Liver (tissue), 9 donors: ENCODE data around the gene ZNF70. TPM values are rescaled to one million over a fixed set of nuclear protein-coding genes. Genes with fewer than 3 reads are reported as not detected.

ENCODE experiments used
- DNase-seq: peaks from one replicate; pipeline ENCODE4 v3.0.0-alpha.2; 2017; ENCODE audit warnings: low spot score
- H3K27ac ChIP-seq, 2 donors: one replicate each; pipeline ENCODE4 v1.7.0; 2013; ENCODE audit warnings: inconsistent platforms in 2 of 2, low read length in 2 of 2, control low read depth in 1 of 2, low read depth in 1 of 2, mild to moderate bottlenecking in 1 of 2
- H3K27me3 ChIP-seq, 4 donors: one replicate each; pipeline versions ENCODE4 v1.6.1 to v1.7.0; 2013; ENCODE audit warnings: low read length in 3 of 4, inconsistent platforms in 1 of 4, mild to moderate bottlenecking in 1 of 4, moderate library complexity in 1 of 4; ENCODE audit not compliant: control insufficient read depth in 4 of 4, insufficient read depth in 4 of 4
- H3K36me3 ChIP-seq, 4 donors: one replicate each; pipeline versions ENCODE4 v1.6.1 to v1.7.0; 2013; ENCODE audit warnings: low read length in 3 of 4, mild to moderate bottlenecking in 3 of 4, low read depth in 1 of 4, moderate library complexity in 1 of 4; ENCODE audit not compliant: control insufficient read depth in 4 of 4, insufficient read depth in 3 of 4
- H3K4me1 ChIP-seq, 4 donors: one replicate each; pipeline versions ENCODE4 v1.6.1 to v1.7.0; 2013; ENCODE audit warnings: low read length in 3 of 4, mild to moderate bottlenecking in 3 of 4, moderate library complexity in 1 of 4; ENCODE audit not compliant: control insufficient read depth in 4 of 4, insufficient read depth in 4 of 4
- H3K4me3 ChIP-seq, 3 donors: one replicate each; pipeline versions ENCODE4 v1.6.1 to v1.7.0; 2013; ENCODE audit warnings: low read length in 3 of 3, control low read depth in 1 of 3, low read depth in 1 of 3, mild to moderate bottlenecking in 1 of 3
- H3K9ac ChIP-seq, 2 donors: one replicate each; pipeline ENCODE4 v1.7.0; 2013; ENCODE audit warnings: low read length in 2 of 2, mild to moderate bottlenecking in 2 of 2, moderate library complexity in 2 of 2, control low read depth in 1 of 2, low read depth in 1 of 2
- H3K9me3 ChIP-seq, 4 donors: one replicate each; pipeline versions ENCODE4 v1.6.1 to v1.7.0; 2013; ENCODE audit warnings: low read length in 3 of 4; ENCODE audit not compliant: control insufficient read depth in 4 of 4
- ATF3 ChIP-seq: IDR thresholded peaks from 2 replicates; pipeline ENCODE4 v1.6.1; 2016; ENCODE audit warnings: antibody characterized with exemption
- CTCF ChIP-seq: fragments of 150-350 bp; IDR thresholded peaks from 2 replicates; pipeline ENCODE4 v1.5.1; 2017; ENCODE audit warnings: improper control_type of control experiment, low read depth, low read length; ENCODE audit not compliant: missing input control
- EGR1 ChIP-seq, 2 donors: IDR thresholded peaks; 2 replicates each; pipeline ENCODE4 v1.6.1; 2016 to 2018; ENCODE audit warnings: antibody characterized with exemption in 2 of 2, low read depth in 2 of 2
- FOXA1 ChIP-seq: IDR thresholded peaks from 2 replicates; pipeline ENCODE4 v1.6.1; 2016; ENCODE audit warnings: antibody characterized with exemption
- FOXA2 ChIP-seq: IDR thresholded peaks from 2 replicates; pipeline ENCODE4 v1.6.1; 2016; ENCODE audit warnings: antibody characterized with exemption
- GABPA ChIP-seq, 2 donors: IDR thresholded peaks in 1 of 2; conservative IDR thresholded peaks in 1 of 2; 2 replicates each; pipeline ENCODE4 v1.6.1; 2016; ENCODE audit warnings: antibody characterized with exemption in 2 of 2, mild to moderate bottlenecking in 1 of 2, moderate library complexity in 1 of 2
- HNF4A ChIP-seq, 2 donors: conservative IDR thresholded peaks; 2 replicates each; pipeline ENCODE4 v1.6.1; 2016; ENCODE audit warnings: antibody characterized with exemption in 2 of 2, mild to moderate bottlenecking in 2 of 2
- JUND ChIP-seq, 2 donors: IDR thresholded peaks; 2 replicates each; pipeline ENCODE4 v1.6.1; 2016; ENCODE audit warnings: antibody characterized with exemption in 2 of 2
- NR2F2 ChIP-seq: IDR thresholded peaks from 2 replicates; pipeline ENCODE4 v1.6.1; 2016; ENCODE audit warnings: antibody characterized with exemption
- RAD21 ChIP-seq, 2 donors: IDR thresholded peaks; 2 replicates each; pipeline ENCODE4 v1.6.1; 2016; ENCODE audit warnings: antibody characterized with exemption in 2 of 2, mild to moderate bottlenecking in 2 of 2
- REST ChIP-seq: IDR thresholded peaks from 2 replicates; pipeline ENCODE4 v1.6.1; 2016; ENCODE audit warnings: antibody characterized with exemption, mild to moderate bottlenecking
- RXRA ChIP-seq, 2 donors: IDR thresholded peaks; 2 replicates each; pipeline ENCODE4 v1.6.1; 2017 to 2018; ENCODE audit warnings: antibody characterized with exemption in 2 of 2, mild to moderate bottlenecking in 1 of 2
- SP1 ChIP-seq: IDR thresholded peaks from 2 replicates; pipeline ENCODE4 v1.6.1; 2018; ENCODE audit warnings: antibody characterized with exemption, mild to moderate bottlenecking
- TAF1 ChIP-seq: conservative IDR thresholded peaks from 2 replicates; pipeline ENCODE4 v1.6.1; 2016; ENCODE audit warnings: antibody characterized with exemption, mild to moderate bottlenecking
- YY1 ChIP-seq: IDR thresholded peaks from 2 replicates; pipeline ENCODE4 v1.6.1; 2016; ENCODE audit warnings: antibody characterized with exemption, mild to moderate bottlenecking
- ZBTB33 ChIP-seq: IDR thresholded peaks from 2 replicates; pipeline ENCODE4 v1.6.1; 2016; ENCODE audit warnings: antibody characterized with exemption
- WGBS: extraction: QIAGEN DNeasy Blood & Tissue Kit; methylation state at CpG from one replicate; pipeline ENCODE4 v1.1.7; 2013; 5-methylcytosine and 5-hydroxymethylcytosine counted together
- polyA plus RNA-seq, 2 donors: library from polyadenylated mRNA; stranded (reverse) in 1 of 2; unstranded in 1 of 2; fragments of 200-250 nt in 1 of 2; fragments of >200 nt in 1 of 2; fragmentation: Nextera tagmentation in 1 of 2; extraction: Ambion mirVana in 1 of 2; gene quantifications; one replicate each; pipeline versions ENCODE4 v1.2.1 to v1.2.3, GENCODE V29; 2013 to 2015
- total RNA-seq, 2 donors: library from RNA; depleted of rRNA; stranded (reverse); fragments of >200 nt; gene quantifications; one replicate each; pipeline ENCODE4 v1.2.3, GENCODE V29; 2014
- TF ChIP-seq, protein P1 (sequence below): IDR thresholded peaks from 2 replicates; pipeline ENCODE4 v1.6.1; 2016; ENCODE audit warnings: antibody characterized with exemption
- donor health status: healthy.
- donor health status: healthy.
- donor health status: healthy.
- donor health status: healthy.
- donor health status: healthy.

The ZNF70 gene
- total and polyA plus RNA-seq, 4 donors: 0.14 to 1.9 (median 0.68) TPM

DNA sequence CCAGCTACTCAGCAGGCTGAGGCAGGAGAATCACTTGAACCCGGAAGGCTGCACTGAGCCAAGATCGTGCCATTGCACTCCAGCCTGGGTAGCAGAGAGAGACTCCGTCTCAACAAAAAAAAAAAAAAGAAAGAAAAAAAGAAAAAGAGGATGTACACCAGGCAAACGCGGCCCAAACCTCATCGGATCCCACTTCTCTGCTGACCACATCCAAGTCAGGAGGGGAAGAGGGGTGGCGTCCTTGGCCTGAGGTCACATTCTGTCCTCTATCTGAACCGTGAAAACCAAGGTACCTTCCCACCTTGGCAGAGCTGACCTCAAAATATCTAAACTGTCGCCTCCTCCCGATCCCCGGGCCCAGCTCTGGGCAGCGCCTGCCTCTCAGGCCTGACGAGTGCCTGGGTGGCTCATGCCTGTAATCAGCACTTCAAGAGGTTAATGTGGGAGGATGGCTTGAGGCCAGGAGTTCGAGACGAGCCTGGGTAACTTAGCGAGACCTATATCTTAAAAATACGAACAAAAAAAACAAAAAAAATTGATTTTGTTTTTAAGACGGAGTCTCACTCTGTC lies 35.0 kb downstream of the ZNF70 start:
- Histone ChIP-seq H3K9me3 (no peaks in the 10 kb centered on the region), H3K9ac (no peak overlapping the region), H3K36me3 (peaks cover 5 to 14% (median 7%) of the 10 kb centered on the region in 4 donors), H3K27ac (no peak overlapping the region), H3K4me3 (no peak overlapping the region), H3K4me1 (peaks cover 0 to 7% (median 3%) of the 10 kb centered on the region in 4 donors), H3K27me3 (no peaks in the 10 kb centered on the region)
- no peak for DNase-seq
- TF ChIP-seq NR2F2: no peak
- TF ChIP-seq, protein P1, sequence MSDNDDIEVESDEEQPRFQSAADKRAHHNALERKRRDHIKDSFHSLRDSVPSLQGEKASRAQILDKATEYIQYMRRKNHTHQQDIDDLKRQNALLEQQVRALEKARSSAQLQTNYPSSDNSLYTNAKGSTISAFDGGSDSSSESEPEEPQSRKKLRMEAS: no peak
- TF ChIP-seq CTCF: no peak
- TF ChIP-seq TAF1: no peak
- no peak for TF ChIP-seq RAD21 (IDR thresholded peaks at IDR 0.05)
- TF ChIP-seq JUND (IDR thresholded peaks at IDR 0.05): no peak
- no peak for TF ChIP-seq HNF4A (conservative IDR thresholded peaks at IDR 0.05)
- TF ChIP-seq SP1: no peak
- no peak for TF ChIP-seq ZBTB33
- no peak for TF ChIP-seq ATF3
- no peak for TF ChIP-seq RXRA (IDR thresholded peaks at IDR 0.05)
- WGBS: 85% methylated on average over 18 of the region's 18 CpGs

- Histone ChIP-seq H3K4me3 (no peak overlapping the region), H3K9me3 (no peaks in the 10 kb centered on the region), H3K4me1 (peaks cover 0 to 7% (median 3%) of the 10 kb centered on the region in 4 donors), H3K27me3 (no peaks in the 10 kb centered on the region), H3K27ac (no peak overlapping the region), H3K36me3 (peaks cover 6 to 16% (median 14%) of the 10 kb centered on the region in 4 donors), H3K9ac (no peak overlapping the region)
- 91% methylated on average over 23 of the region's 23 CpGs for WGBS
- DNase-seq: no peak
- TF ChIP-seq TAF1 (no peak), CTCF (no peak), YY1 (no peak), FOXA1 (no peak), FOXA2 (no peak), REST (no peak), NR2F2 (no peak), RAD21 (IDR thresholded peaks at IDR 0.05) (no peak), EGR1 (IDR thresholded peaks at IDR 0.05; ENCODE audit: low read depth in 2 of 2) (no peak), GABPA (IDR thresholded peaks at IDR 0.05 in 1 of 2, conservative IDR thresholded peaks at IDR 0.05 in 1 of 2) (no peak), HNF4A (conservative IDR thresholded peaks at IDR 0.05) (no peak), ATF3 (no peak), RXRA (IDR thresholded peaks at IDR 0.05) (no peak), JUND (IDR thresholded peaks at IDR 0.05) (no peak)
- TF ChIP-seq, protein P1: no peak
These were observed 36.0 kb downstream of the ZNF70 start for GRCh38 chr22:23714596-23715578.
